HG02885 (cell line): Measurements from ENCODE around the gene DGKE.

ENCODE experiments used
- ATAC-seq: cut with Tn5 transposase; IDR thresholded peaks from one replicate; pipeline ENCODE4 v1.9.1; 2021; ENCODE audit warnings: mild to moderate bottlenecking; ENCODE audit not compliant: unreplicated experiment, poor library complexity

The DGKE gene

GRCh38 chr17:56810891-56811775, 22.8 kb upstream of the DGKE start:
- no peak for ATAC-seq

GRCh38 chr17:56812901-56813388, 21.0 kb upstream of the DGKE start:
- no peak for ATAC-seq

- no peak for ATAC-seq
These were observed 18.2 kb upstream of the DGKE start for GRCh38 chr17:56815711-56816110.

- ATAC-seq: no peak
These were observed 16.9 kb upstream of the DGKE start for GRCh38 chr17:56817066-56817465.

- no peak for ATAC-seq
These were observed 14.9 kb upstream of the DGKE start for GRCh38 chr17:56819030-56819429.

GRCh38 chr17:56819431-56820145, 14.4 kb upstream of the DGKE start:
- peak; percentile 79 for ATAC-seq

GRCh38 chr17:56820207-56820606, 13.7 kb upstream of the DGKE start:
- no peak for ATAC-seq

- no peak for ATAC-seq
These were observed 12.0 kb upstream of the DGKE start for GRCh38 chr17:56821847-56822534.

GRCh38 chr17:56822725-56823124, 11.2 kb upstream of the DGKE start:
- no peak for ATAC-seq

GRCh38 chr17:56823848-56824247, 10.1 kb upstream of the DGKE start:
- no peak for ATAC-seq

- no peak for ATAC-seq
These were observed 9.4 kb upstream of the DGKE start for GRCh38 chr17:56824503-56824902.

- ATAC-seq: no peak
These were observed 7.1 kb upstream of the DGKE start for GRCh38 chr17:56826611-56827414.

- no peak for ATAC-seq
These were observed 3.1 kb upstream of the DGKE start for GRCh38 chr17:56830726-56831368.

GRCh38 chr17:56831369-56832095, 2.4 kb upstream of the DGKE start:
- ATAC-seq: no peak

GRCh38 chr17:56832446-56832845, 1.5 kb upstream of the DGKE start:
- ATAC-seq: no peak

- peak; percentile 51 for ATAC-seq
These were observed 718 bp upstream of the DGKE start for GRCh38 chr17:56833057-56833808.

- peak; percentile 34 for ATAC-seq
These were observed 671 bp downstream of the DGKE start for GRCh38 chr17:56834380-56835263.
